Pancreas (tissue), 10 donors: ENCODE data around the gene NECTIN4. TPM values are rescaled to one million over a fixed set of nuclear protein-coding genes. Genes with fewer than 3 reads are reported as not detected.

Source experiments
- ATAC-seq, 4 donors: fragments of 200-7000 bp; cut with Tn5 transposase; one replicate each; pipeline versions ENCODE4 v1.8.0 to v1.9.1; 2020; ENCODE audit warnings: mild to moderate bottlenecking in 4 of 4, moderate library complexity in 4 of 4
- DNase-seq, 6 donors: peaks; one replicate each; pipeline ENCODE4 v3.0.0-alpha.2; 2020
- FAIRE-seq: peaks from 2 replicates; lab custom pipeline; 2012; peaks lifted over from hg19 to GRCh38; lab: Jason Lieb, UNC
- H3K27ac ChIP-seq, 4 donors: fragments of 200-600 bp; sonication (generic); 1 replicate in 3 of 4; 2 replicates in 1 of 4; pipeline versions ENCODE4 v1.5.0 to v1.8.0; 2020
- H3K27me3 ChIP-seq, 4 donors: fragments of 200-600 bp; one replicate each; pipeline ENCODE4 v1.8.0; 2021
- H3K36me3 ChIP-seq, 3 donors: fragments of 200-600 bp; sonication (generic) in 1 of 3; one replicate each; pipeline versions ENCODE4 v1.5.0 to v1.8.0; 2020 to 2021
- H3K4me1 ChIP-seq, 3 donors: fragments of 200-600 bp; one replicate each; pipeline ENCODE4 v1.8.0; 2021
- H3K4me3 ChIP-seq, 4 donors: fragments of 200-600 bp; sonication (generic) in 2 of 4; one replicate each; pipeline versions ENCODE4 v1.5.0 to v1.8.0; 2020 to 2021
- H3K9me3 ChIP-seq, 4 donors: fragments of 200-600 bp; one replicate each; pipeline ENCODE4 v1.8.0; 2021
- CTCF ChIP-seq, 4 donors: fragments of 200-600 bp; sonication (generic) in 3 of 4; IDR thresholded peaks; one replicate each; pipeline versions ENCODE4 v1.5.0 to v1.8.0; 2021; ENCODE audit warnings: antibody characterized with exemption in 4 of 4
- WGBS, 2 donors: extraction: QIAGEN DNeasy Blood & Tissue Kit; methylation state at CpG; one replicate each; pipeline ENCODE4 v1.1.7; 2013; 5-methylcytosine and 5-hydroxymethylcytosine counted together
- intact Hi-C, 3 donors: fragments of 100-400 bp; cut with DNase I; formaldehyde crosslinking; loops; one replicate each; pipeline versions ENCODE4 v1.11.1 to v1.14.2; 2022
- polyA plus RNA-seq, 2 donors: library from polyadenylated mRNA; stranded (reverse); fragments of 200-250 nt; gene quantifications; one replicate each; pipeline ENCODE4 v1.2.3, GENCODE V29; 2013
- total RNA-seq, 6 donors: library from RNA; stranded (reverse); fragmentation: NEBNext Ultra II Directional in 4 of 6; extraction: Animal tissue kit (Norgen Biotek cat#: 25700) in 4 of 6; gene quantifications; one replicate each; pipeline versions ENCODE4 v1.2.1 to v1.2.4, GENCODE V29; 2021 to 2023
- donor health status: healthy with polysubstance abuse.
- donor health status: DM: no; HTN: no; CAD: no; lungs with moderate emphysema.
- donor health status: DM: no; HTN: no; CAD: no.
- donor health status: control.
- donor health status: control.
- donor health status: Bipolar disorder and iron deficiency.
- donor health status: DM: yes; HTN: yes; CAD: no.
- donor health status: DM: no; HTN: no; CAD: no.
- donor health status: DM: no; HTN: no; CAD: no.
- donor health status: DM: yes; HTN: yes; CAD: no.

Gene NECTIN4
- total and polyA plus RNA-seq, 8 donors, result 1.7 to 9.3 (median 3.1) TPM

- H3K36me3 ChIP-seq, result peaks cover 0 to 28% (median 10%) of the 10 kb centered on the region in 3 donors
- H3K4me1 ChIP-seq, result peaks cover 0 to 12% (median 6%) of the 10 kb centered on the region in 3 donors
- H3K27ac ChIP-seq, result no peak overlapping the region
Observed at GRCh38 chr1:161127649-161128048, 38.3 kb upstream of the NECTIN4 start.

GRCh38 chr1:161122967-161123366 is 33.6 kb upstream of the NECTIN4 start:
- peaks cover 16 to 24% (median 21%) of the 10 kb centered on the region in 3 donors for H3K4me1 ChIP-seq
- FAIRE-seq, result no peak
- H3K4me3 ChIP-seq, result no peak overlapping the region
- no peak for DNase-seq
- no peaks in the 10 kb centered on the region for H3K9me3 ChIP-seq
- no peaks in the 10 kb centered on the region for H3K27me3 ChIP-seq
- intact Hi-C loops, result no loop called here
- H3K36me3 ChIP-seq, result peaks cover 0 to 45% (median 21%) of the 10 kb centered on the region in 3 donors
- no peak for TF ChIP-seq CTCF (IDR thresholded peaks at IDR 0.05)
- 80 to 87% methylated on average over 6 of the region's 6 CpGs for whole genome bisulfite sequencing, 2 donors
- no peak overlapping the region for H3K27ac ChIP-seq
- ATAC-seq, result no peak

More at GRCh38 chr1:161127649-161128048, 38.3 kb upstream of the NECTIN4 start:
- 84 to 87% methylated on average over 2 of the region's 2 CpGs for whole genome bisulfite sequencing, 2 donors
- intact Hi-C loops, result no loop called here
- Histone ChIP-seq H3K4me3 (no peak overlapping the region), H3K9me3 (no peaks in the 10 kb centered on the region), H3K27me3 (no peaks in the 10 kb centered on the region)
- no peak for DNase-seq
- no peak for FAIRE-seq
- no peak for ATAC-seq
- no peak for TF ChIP-seq CTCF (IDR thresholded peaks at IDR 0.05)

- FAIRE-seq, result no peak
- 83 to 85% methylated on average over 4 of the region's 4 CpGs for WGBS, 2 donors
Observed at GRCh38 chr1:161121834-161122233, 32.5 kb upstream of the NECTIN4 start.

DNA sequence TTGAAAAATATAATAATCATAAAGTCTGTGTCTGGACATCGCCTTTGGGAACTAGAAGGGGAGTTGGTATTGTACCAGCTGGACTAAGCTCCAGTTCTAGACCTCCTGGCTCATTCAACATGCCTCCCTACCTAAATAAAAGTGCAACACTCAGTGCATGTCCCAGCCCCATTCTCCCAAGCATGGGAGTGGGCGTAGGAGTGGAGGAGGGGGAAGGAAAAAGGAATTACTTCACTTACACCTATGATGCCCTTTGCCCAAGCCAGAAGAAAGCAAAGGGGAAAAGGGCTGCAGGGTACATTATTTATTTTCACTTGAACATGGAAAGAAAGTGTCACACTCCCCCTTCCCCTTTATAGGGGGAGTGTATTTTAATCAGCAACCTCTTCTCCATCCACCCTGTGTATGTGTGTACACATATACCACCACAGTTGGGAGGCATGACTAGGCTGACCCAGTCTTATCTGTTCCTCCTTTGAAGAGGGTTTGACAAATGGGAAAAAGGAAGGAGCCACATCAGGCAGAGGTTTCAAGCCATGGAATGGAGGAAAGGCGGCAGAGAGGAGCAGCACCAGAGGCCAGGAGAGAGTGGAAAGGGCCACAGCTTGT is 31.8 kb upstream of the NECTIN4 start:
- intact Hi-C loops, result no loop called here
- peaks cover 0 to 44% (median 21%) of the 10 kb centered on the region in 3 donors for H3K36me3 ChIP-seq
- no peak for FAIRE-seq
- ATAC-seq, result no peak
- H3K4me1 ChIP-seq, result peaks cover 21 to 30% (median 24%) of the 10 kb centered on the region in 3 donors
- DNase-seq, result no peak
- 87 to 98% methylated on average over 3 of the region's 3 CpGs for WGBS, 2 donors
- no peaks in the 10 kb centered on the region for H3K27me3 ChIP-seq
- no peaks in the 10 kb centered on the region for H3K9me3 ChIP-seq
- no peak for TF ChIP-seq CTCF (IDR thresholded peaks at IDR 0.05)
- no peak overlapping the region for H3K4me3 ChIP-seq
- H3K27ac ChIP-seq, result peak overlapping the region in 2 of 4 donors; percentile 19 to 82

More at GRCh38 chr1:161121834-161122233, 32.5 kb upstream of the NECTIN4 start:
- ATAC-seq (no peak), DNase-seq (no peak)
- no peak for TF ChIP-seq CTCF (IDR thresholded peaks at IDR 0.05)
- Histone ChIP-seq H3K27me3 (no peaks in the 10 kb centered on the region), H3K4me1 (peaks cover 16 to 24% (median 23%) of the 10 kb centered on the region in 3 donors), H3K4me3 (no peak overlapping the region), H3K9me3 (no peaks in the 10 kb centered on the region), H3K36me3 (peaks cover 0 to 44% (median 21%) of the 10 kb centered on the region in 3 donors), H3K27ac (no peak overlapping the region)
- intact Hi-C loops, result no loop called here
